Adrenal gland (tissue), 12 donors: ENCODE results near the gene PRKCA. TPM values are rescaled to one million over a fixed set of nuclear protein-coding genes. Genes with fewer than 3 reads are reported as not detected.
"Not testable (repeated sequence)": the region's sequence is repeated elsewhere in the genome, so short reads cannot be mapped to it uniquely, and the experiment has no call there.

Experiments used
- DNase-seq, 7 donors: peaks; one replicate each; pipeline ENCODE4 v3.0.0-alpha.2; 2019 to 2020
- H3K27ac ChIP-seq, 5 donors: fragments of 200-600 bp; sonication (generic) in 4 of 5; 1 replicate in 3 of 5; 2 replicates in 2 of 5; pipeline versions ENCODE4 v1.5.1 to v1.8.0; 2016 to 2020; ENCODE audit warnings: mild to moderate bottlenecking in 1 of 5
- H3K27me3 ChIP-seq: fragments of 200-600 bp; 2 replicates; pipeline ENCODE4 v1.8.0; 2021
- H3K36me3 ChIP-seq, 2 donors: fragments of 200-600 bp; replicated peaks in 1 of 2; 1 replicate in 1 of 2; 2 replicates in 1 of 2; pipeline versions ENCODE4 v1.5.1 to v1.8.0; 2018 to 2022
- H3K4me1 ChIP-seq, 2 donors: fragments of 200-600 bp; replicated peaks in 1 of 2; 1 replicate in 1 of 2; 2 replicates in 1 of 2; pipeline versions ENCODE4 v1.5.1 to v1.8.0; 2018 to 2021
- H3K4me3 ChIP-seq, 4 donors: fragments of 200-600 bp; sonication (generic) in 3 of 4; one replicate each; pipeline ENCODE4 v1.5.1; 2016 to 2018
- H3K9me3 ChIP-seq, 3 donors: fragments of 200-600 bp; sonication (generic) in 1 of 3; replicated peaks in 1 of 3; 1 replicate in 2 of 3; 2 replicates in 1 of 3; pipeline versions ENCODE4 v1.5.1 to v1.8.0; 2016 to 2021
- POLR2A ChIP-seq, 2 donors: fragments of 450-650 bp; IDR thresholded peaks; one replicate each; pipeline ENCODE4 v1.6.1; 2017; ENCODE audit warnings: antibody characterized with exemption in 2 of 2, mild to moderate bottlenecking in 2 of 2, moderate library complexity in 1 of 2
- WGBS, 4 donors: extraction: QIAGEN DNeasy Blood & Tissue Kit in 2 of 4; methylation state at CpG; one replicate each; pipeline versions ENCODE4 v1.1.5 to v1.1.7; 2013 to 2017; 5-methylcytosine and 5-hydroxymethylcytosine counted together
- intact Hi-C, 2 donors: fragments of 100-400 bp; cut with DNase I; formaldehyde crosslinking; loops; one replicate each; pipeline versions ENCODE4 v1.14.1 to v1.15.0; 2022 to 2023
- polyA plus RNA-seq, 3 donors: library from polyadenylated mRNA; stranded (reverse); fragments of 200-250 nt in 2 of 3; fragments of 350-450 nt in 1 of 3; fragmentation: Illumina TruSeq in 1 of 3; extraction: RNeasy Lipid Tissue Mini Kit (QIAGEN cat#74804) in 1 of 3; gene quantifications; one replicate each; pipeline ENCODE4 v1.2.3, GENCODE V29; 2013 to 2014
- total RNA-seq, 9 donors: library from RNA; depleted of rRNA in 4 of 9; stranded (reverse); fragments of >200 nt in 4 of 9; fragments of 120-200 nt in 1 of 9; fragmentation: NEBNext Ultra II Directional in 1 of 9; extraction: Animal tissue kit (Norgen Biotek cat#: 25700) in 1 of 9; gene quantifications; one replicate each; pipeline versions ENCODE4 v1.1.0 to v1.2.4, GENCODE V29; 2013 to 2023
- TF ChIP-seq, protein P1 (sequence below), 6 experiments: fragments of 450-650 bp in 4 of 6; fragments of 200-600 bp in 2 of 6; sonication (generic) in 1 of 6; IDR thresholded peaks; 1 replicate in 5 of 6; 2 replicates in 1 of 6; pipeline versions ENCODE4 v1.5.1 to v1.8.0; 2016 to 2021; ENCODE audit warnings: antibody characterized with exemption in 6 of 6, mild to moderate bottlenecking in 2 of 6, moderate library complexity in 1 of 6
- donor health status: healthy with polysubstance abuse.
- donor health status: Bipolar disorder and iron deficiency.
- donor health status: DM: yes; HTN: yes; CAD: no.
- donor health status: DM: no; HTN: no; CAD: no.
- donor health status: DM: no; HTN: no; CAD: no.
- donor health status: DM: yes; HTN: yes; CAD: no.

PRKCA gene
- total and polyA plus RNA-seq, 12 donors = 15.1 to 202 (median 84.1) TPM

DNA sequence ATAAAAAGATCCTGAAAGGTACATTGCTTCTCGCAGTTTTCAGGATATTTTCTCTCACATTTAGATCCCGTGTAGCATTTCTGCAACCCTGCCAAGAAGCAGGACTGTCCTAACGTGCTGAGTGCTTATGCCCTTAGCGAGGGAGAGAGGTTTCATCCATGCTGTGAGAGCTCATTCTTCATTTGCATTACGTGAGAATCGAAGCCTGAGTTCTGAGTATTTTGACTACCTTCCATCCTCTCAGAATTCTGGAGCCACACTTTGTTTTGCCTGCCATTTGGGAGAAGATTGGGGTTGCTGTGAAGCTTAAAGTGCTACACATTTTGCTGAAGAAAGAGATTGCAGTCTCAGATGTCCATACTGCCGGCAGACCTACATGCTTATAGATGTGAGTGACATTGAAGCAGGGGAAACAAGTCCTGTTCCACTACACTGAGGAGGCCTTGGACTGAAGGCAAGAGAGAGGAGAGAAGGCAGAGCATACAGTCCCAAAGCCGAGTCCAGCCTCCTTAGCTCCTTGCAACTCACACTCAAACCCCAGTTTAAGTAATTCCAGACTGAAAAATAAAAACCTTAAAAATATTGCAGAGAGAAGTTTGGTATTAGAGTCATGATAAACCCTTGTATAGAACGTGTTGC, 183.0 kb downstream of the PRKCA start:
- no peak overlapping the region for H3K4me3 ChIP-seq
- no peak overlapping the region for H3K27ac ChIP-seq
- TF ChIP-seq, protein P1, sequence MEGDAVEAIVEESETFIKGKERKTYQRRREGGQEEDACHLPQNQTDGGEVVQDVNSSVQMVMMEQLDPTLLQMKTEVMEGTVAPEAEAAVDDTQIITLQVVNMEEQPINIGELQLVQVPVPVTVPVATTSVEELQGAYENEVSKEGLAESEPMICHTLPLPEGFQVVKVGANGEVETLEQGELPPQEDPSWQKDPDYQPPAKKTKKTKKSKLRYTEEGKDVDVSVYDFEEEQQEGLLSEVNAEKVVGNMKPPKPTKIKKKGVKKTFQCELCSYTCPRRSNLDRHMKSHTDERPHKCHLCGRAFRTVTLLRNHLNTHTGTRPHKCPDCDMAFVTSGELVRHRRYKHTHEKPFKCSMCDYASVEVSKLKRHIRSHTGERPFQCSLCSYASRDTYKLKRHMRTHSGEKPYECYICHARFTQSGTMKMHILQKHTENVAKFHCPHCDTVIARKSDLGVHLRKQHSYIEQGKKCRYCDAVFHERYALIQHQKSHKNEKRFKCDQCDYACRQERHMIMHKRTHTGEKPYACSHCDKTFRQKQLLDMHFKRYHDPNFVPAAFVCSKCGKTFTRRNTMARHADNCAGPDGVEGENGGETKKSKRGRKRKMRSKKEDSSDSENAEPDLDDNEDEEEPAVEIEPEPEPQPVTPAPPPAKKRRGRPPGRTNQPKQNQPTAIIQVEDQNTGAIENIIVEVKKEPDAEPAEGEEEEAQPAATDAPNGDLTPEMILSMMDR (IDR thresholded peaks at IDR 0.05) = no peak
- TF ChIP-seq POLR2A (IDR thresholded peaks at IDR 0.05) = no peak
- WGBS, 4 donors = 81 to 87% (median 85%) methylated on average over 9 of the region's 9 CpGs
- DNase-seq = no peak
- no peaks in the 10 kb centered on the region for H3K9me3 ChIP-seq
- intact Hi-C loops = no loop called here
- no peaks in the 10 kb centered on the region for H3K36me3 ChIP-seq
- no peaks in the 10 kb centered on the region for H3K4me1 ChIP-seq
- H3K27me3 ChIP-seq = no peaks in the 10 kb centered on the region

- no peak overlapping the region for H3K4me3 ChIP-seq
- peaks cover 0 to 12% of the 10 kb centered on the region in 2 donors for H3K4me1 ChIP-seq
- no peak for DNase-seq
- H3K27me3 ChIP-seq = no peaks in the 10 kb centered on the region
- H3K27ac ChIP-seq = no peak overlapping the region
- H3K9me3 ChIP-seq = no peaks in the 10 kb centered on the region
- intact Hi-C loops = no loop called here
- H3K36me3 ChIP-seq = no peaks in the 10 kb centered on the region
- 92 to 99% (median 93%) methylated on average over 3 of the region's 3 CpGs for WGBS, 4 donors
- TF ChIP-seq POLR2A (IDR thresholded peaks at IDR 0.05) = no peak
- TF ChIP-seq, protein P1 (IDR thresholded peaks at IDR 0.05) = no peak
These were observed 184.7 kb downstream of the PRKCA start for GRCh38 chr17:66487121-66487520.

- no peaks in the 10 kb centered on the region for H3K9me3 ChIP-seq
- no peak overlapping the region for H3K4me3 ChIP-seq
- 90 to 94% (median 92%) methylated on average over 5 of the region's 5 CpGs for WGBS, 4 donors
- H3K27me3 ChIP-seq = no peaks in the 10 kb centered on the region
- TF ChIP-seq, protein P1 (IDR thresholded peaks at IDR 0.05) = no peak
- no peak for TF ChIP-seq POLR2A (IDR thresholded peaks at IDR 0.05)
- H3K27ac ChIP-seq = no peak overlapping the region
- no peaks in the 10 kb centered on the region for H3K36me3 ChIP-seq
- intact Hi-C loops = no loop called here
- DNase-seq = no peak
- peaks cover 0 to 20% of the 10 kb centered on the region in 2 donors for H3K4me1 ChIP-seq
These were observed 185.6 kb downstream of the PRKCA start for GRCh38 chr17:66487981-66488468.

GRCh38 chr17:66488864-66489263, 186.5 kb downstream of the PRKCA start:
- intact Hi-C loops = no loop called here
- H3K9me3 ChIP-seq = no peaks in the 10 kb centered on the region
- 88 to 97% (median 91%) methylated on average over 4 of the region's 4 CpGs for WGBS, 4 donors
- no peak for TF ChIP-seq POLR2A (IDR thresholded peaks at IDR 0.05)
- TF ChIP-seq, protein P1 (IDR thresholded peaks at IDR 0.05) = no peak
- H3K4me3 ChIP-seq = no peak overlapping the region
- no peak for DNase-seq
- H3K27ac ChIP-seq = no peak overlapping the region
- H3K27me3 ChIP-seq = no peaks in the 10 kb centered on the region
- H3K4me1 ChIP-seq = peaks cover 0 to 25% of the 10 kb centered on the region in 2 donors
- H3K36me3 ChIP-seq = no peaks in the 10 kb centered on the region

DNA sequence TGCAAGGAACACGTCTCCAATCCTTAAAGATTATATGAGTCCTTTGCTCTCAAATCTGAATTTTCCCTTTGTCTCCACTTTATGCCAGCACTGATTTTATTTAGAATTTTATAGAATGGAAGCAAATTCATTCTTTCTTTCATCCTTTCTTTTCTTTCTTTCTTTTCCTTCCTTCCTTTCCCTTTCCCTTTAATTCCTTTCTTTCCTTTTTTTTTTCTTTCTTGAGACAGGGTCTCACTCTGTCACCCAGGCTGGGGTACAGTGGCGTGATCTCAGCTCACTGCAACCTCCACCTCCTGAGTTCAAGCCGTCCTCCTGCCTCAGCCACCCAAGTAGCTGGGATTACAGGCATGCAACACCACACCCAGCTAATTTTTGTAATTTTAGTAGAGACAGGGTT, 187.2 kb downstream of the PRKCA start:
- H3K27me3 ChIP-seq, H3K27ac ChIP-seq, H3K36me3 ChIP-seq, DNase-seq, H3K4me3 ChIP-seq, H3K9me3 ChIP-seq, intact Hi-C loops: not testable (repeated sequence)
- WGBS, 4 donors = 94 to 98% (median 96%) methylated on average over 3 of the region's 3 CpGs
- H3K4me1 ChIP-seq = peaks cover 0 to 30% of the 10 kb centered on the region in 2 donors
